ENCODE measurements around the gene MAD1L1. TPM values are rescaled to one million over a fixed set of nuclear protein-coding genes. Genes with fewer than 3 reads are reported as not detected.

Gene MAD1L1
- polyA plus RNA-seq, 1 donor = 21.2 TPM

DNA sequence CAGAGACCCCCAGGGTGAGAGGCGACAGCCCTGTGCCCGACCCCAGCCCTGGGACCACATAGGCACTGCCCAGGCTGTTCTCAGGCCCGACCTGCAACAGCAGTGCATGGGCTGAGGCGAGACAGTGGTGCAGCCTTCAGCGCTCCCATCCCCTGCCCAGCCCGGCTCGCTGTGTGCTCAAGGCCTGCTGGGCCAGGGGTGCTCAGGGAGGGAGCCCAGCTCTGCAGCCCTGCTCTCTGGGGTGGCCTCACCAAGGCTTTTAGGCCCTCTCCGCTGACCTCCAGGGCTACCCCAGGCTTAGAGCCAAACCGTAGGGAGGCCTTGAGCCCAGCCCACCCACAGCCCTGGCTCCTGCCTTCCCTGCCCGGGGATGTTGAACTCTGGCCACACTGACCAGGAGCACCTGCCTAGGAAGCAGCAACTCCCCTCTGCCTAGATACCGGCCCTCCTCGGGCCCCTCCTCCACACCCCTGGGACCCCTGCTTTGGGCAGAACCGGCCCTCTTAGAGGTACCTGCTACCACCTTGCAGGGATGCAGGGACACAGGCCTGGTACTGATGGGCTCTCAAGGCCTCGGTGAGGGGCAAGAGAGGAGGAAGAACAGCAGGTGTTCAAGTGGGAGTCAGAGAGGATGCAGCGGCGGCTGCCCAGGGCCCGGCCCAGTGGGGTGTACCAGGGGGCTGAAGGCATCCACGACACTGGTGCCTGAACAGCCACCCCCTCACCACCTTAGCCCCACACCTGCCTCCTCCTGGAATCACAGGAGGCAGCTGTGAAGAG is 331.1 kb downstream of the MAD1L1 start:
- DNase-seq (ENCODE audit: low read depth) = no peak

DNA sequence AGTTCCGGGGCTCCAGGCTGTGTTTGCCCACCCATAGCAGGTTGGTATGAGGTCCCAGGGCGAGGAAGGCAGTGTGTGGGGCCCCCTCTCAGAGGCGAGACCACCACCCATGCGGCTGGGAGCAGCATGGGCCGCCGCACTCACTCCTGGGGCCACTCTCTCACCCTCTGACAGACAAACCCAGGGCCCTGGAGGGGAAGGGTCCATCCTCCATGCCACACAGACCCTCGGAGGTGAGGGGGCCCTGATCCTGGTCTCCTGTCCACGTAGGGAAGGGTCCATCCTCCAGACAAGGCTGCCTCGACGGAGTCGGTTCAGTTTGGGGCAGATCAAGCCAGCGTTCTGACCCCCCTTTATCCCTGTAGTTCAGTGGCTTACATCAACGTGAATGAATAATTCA is 331.9 kb downstream of the MAD1L1 start:
- DNase-seq (ENCODE audit: low read depth) = no peak

DNA sequence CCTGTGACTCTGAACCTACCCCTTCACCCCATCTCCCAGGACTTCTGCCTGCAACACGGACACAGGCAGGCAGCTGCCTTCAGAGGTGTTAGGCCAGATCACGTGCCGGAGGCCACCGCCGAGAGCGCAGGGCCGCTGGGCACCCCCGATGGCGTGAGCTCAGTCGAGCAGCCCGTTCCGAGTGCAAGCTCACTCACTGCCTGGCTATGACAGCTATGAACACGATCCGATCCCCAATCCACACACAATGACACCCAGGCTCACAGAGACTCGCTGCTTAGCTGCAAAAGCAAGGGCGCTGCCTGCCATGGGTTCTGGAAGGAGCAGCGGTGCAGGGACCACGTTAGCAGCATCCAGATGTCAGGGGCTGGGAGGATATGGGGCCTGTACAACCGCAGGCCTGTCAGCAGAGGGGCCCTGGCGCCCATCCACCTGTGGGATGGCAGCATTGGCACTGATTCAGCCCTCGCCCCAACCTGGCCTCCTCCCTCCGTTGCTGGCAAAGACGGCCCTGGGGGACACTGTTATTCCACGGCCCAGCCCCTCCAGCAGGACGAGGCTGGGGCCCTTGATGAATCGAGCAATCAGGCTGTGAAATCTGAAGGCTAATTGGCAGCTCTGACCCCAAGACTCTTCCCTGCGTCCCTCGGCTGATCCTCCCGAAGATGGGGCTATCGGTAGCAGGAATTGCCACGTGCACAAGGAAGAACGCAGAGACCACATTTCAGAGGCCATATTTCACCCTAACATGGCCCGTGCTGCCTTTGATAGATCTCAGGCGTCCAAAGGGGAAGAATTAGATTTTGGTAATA is 332.6 kb downstream of the MAD1L1 start:
- no peak for DNase-seq (ENCODE audit: low read depth)

DNA sequence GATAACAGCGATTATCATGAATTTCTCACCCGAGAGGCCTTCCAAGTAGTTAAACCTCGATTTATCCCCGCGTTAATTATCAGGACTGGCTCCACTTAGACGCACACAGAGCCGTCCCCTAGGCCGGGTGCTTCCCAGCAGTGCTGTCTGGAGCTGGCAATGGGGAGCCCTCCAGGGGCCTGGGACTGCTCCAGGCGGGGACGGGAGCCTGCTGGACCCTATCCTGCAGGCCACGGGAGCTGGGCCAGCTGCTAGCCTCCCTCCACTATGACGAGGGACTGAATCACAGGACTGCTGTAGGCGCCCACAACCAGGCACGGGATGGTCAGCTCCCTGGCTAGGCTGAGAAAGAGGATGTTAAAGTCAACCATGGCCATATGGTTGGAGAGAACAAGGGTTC is 333.5 kb downstream of the MAD1L1 start:
- no peak for DNase-seq (ENCODE audit: low read depth)

DNA sequence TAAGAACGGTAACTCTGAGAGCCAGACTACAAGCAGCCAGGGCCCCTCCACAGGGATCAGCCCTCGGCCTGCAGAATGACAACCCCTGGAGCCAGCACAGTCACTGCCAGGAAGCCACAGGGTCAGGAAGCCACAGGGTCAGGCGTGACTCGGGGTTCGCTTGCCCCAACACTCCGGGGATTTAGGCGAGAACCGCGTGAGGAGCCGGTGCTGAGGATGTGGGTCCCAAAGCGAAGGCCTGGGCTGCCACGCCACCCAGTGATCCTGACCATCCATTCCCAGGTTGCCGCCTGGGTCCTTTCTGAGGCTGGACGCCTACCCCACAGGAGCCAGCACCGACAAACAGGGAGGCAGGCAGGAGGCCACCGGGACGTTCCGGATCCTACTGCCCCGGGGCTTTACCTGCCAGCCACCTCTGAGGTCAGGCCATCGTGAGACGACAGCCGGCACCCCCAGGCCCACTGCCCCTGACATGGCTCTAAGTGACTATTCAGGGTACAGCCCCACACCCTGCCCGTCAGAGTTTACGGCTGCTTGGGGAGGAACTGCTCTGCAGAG is 334.0 kb downstream of the MAD1L1 start:
- no peak for DNase-seq (ENCODE audit: low read depth)

DNA sequence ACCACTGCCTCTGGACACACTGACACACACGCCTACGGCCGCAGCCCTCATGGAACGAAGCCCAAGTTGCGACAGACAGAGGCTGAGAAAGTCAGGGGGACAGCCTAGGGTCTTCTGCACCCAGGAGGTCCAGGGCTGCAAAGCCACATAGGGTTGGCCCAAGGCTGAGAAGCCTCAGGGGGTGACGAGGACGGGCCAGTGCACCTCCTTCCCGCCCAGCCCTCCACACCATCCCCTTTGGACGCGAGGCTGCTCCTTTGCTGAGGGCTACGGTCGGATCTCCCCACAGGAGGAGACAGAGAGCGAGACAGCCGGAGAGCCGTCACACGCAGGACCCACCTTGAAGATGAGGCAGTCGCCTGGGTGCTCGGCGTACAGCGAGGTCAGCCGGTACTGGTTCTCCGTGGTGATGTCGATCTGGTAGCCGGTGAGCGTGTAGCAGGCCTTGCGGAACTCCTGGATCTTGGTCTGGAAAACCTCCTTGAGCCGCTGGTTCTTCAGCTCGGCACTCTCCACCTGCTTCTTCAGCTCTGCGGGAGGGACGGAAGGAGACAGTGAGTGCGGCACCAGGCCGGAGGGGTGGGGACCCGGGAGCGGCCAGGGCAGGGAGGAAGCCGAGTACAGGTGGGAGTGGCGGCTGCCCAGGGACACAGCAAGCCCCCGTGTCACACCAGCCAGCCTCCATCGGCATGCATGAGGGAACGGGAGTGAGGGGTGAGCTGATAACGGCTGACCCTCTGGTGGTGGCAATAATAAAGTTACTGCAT is 334.7 kb downstream of the MAD1L1 start:
- DNase-seq (ENCODE audit: low read depth) = no peak

DNA sequence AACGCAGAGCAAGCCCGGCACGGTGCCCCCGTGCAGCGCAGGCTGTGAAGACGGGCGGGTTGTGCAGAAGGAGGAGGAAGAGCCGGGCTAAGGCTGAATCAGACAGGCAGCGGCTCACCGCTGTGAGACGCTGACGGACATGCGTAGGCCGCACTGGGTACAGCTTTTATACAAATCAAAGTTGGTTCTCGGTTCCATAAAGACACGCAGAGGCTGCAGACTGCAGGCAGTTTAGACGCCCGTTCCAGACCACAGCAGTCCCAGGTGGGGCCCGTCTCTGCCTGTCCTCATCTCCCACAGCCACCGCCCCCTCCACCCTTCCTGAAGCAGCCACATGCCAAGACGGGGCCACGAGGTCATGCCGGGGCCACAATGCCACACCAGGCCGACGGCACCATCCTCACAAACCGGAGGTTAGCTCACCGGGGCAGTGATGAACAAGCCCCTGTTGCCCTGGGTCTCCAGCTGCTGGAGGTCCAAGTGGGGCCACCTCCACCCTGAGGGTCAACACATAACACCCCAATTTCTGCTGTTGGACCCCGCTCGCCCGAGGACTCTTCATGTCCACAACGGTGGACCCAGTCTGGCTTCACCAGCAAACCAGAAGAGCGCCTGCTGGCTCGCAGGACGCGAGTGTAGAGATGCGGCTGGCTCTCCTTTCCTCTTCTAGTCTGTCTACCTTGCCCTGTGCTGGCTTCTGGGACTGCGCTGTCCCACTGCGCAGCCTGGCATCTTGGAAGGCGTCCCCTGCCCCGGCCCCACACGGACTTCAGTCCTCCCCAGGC is 335.5 kb downstream of the MAD1L1 start:
- no peak for DNase-seq (ENCODE audit: low read depth)

DNA sequence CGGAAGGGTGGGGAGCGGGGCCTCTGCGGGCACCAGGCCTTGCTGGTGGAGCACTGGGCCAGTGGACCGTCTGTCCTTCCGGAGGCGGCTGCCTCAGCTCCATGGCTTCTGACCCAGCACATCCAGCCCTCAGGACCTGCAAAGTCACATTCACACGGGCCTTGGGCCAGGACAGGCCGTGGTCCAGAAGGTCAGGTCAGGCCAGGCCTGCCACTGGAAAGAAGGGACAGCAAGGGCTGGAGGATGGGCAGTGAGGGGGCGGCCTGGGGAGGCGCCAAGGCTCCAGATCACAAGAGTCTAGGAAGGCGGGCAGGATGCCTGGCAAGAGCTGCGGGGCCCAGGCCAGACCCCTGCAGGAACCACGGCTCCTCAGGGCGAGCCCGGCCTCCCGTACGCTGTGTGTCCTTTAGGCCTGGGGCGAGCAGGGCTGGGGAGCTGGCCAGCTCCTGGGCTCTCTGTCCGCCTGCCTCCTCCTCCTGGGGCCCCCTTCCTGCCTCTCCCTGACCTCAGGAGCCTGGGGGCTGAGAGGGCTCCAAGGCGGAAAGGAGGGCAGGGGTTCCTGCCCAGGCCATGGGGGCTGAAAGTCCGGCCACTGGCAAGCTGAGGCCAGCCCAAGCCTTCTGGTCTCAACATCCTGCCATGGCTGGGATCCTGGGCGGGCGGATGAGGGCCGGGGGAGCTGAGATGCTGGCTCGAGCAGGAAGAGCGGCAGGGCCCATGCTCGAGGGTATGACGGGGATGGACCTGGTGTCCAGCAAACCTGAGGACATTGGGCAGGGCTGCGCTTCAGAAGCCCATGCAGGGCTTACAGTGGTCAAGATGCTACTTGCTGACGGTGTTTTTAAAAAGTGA is 336.9 kb downstream of the MAD1L1 start:
- no peak for DNase-seq (ENCODE audit: low read depth)

DNA sequence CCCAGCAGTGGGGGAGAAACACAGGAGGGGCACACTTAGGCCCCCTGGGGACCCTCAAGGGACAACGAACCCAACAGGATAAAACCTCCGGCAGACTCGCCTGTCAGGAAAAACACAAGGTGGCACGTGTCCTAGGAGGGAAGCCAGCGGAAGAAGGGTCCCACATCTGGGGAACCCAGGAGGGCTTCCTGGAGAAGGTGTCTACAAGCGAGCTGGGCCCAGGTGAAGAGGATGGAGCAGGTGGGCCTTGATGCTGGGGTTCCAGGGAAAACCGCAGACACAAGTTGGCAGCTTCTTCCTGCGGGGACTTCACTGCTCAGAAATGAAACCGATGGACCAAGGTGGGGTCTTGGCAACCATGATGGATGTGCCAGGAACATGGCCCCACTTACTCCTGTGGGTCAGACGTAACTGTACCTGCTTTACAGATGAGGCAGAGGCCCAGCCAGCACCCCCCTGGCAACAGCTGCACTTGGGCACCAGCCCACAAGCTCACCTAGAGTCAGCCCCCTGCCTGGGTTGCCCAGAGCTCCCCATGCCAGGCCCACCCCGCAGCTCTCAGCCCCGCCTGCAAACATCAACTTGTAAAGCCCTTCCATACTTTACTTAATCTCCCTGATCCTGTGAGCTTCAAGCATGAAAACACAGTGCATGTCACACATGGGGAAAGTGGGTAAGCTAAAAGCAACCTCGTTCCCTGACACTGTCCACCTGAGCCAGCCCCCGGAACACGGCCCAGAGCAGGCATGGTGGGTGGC is 337.7 kb downstream of the MAD1L1 start:
- DNase-seq (ENCODE audit: low read depth) = no peak

DNA sequence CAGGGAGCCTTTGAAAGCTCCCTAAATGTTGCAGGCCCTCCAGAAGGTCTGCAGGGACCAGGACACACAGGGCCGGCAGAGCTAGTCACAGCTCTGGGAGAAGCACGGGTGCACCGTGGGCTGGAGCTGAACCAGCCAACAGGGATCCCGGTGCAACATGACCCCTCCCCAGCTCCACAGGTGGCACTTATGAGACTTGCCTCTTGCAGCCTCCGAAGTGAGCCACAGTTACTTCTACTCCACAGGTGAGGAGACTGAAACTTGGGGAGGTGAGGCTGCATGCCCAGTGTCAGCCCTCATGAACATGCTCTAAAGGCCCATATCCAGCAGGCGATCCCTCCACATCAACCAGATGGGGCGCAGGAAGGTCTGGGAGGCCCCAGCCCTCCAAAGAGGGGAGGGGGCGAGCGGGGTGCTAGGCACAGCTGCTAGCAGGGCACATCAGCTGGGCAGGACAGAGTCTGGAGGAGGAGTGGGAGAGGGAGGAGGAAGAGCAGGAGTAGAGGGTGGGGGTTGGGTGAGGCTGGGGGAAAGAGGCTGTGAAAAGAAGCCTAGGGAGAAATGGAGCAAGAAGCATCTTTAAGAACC is 338.3 kb downstream of the MAD1L1 start:
- DNase-seq (ENCODE audit: low read depth) = no peak

DNA sequence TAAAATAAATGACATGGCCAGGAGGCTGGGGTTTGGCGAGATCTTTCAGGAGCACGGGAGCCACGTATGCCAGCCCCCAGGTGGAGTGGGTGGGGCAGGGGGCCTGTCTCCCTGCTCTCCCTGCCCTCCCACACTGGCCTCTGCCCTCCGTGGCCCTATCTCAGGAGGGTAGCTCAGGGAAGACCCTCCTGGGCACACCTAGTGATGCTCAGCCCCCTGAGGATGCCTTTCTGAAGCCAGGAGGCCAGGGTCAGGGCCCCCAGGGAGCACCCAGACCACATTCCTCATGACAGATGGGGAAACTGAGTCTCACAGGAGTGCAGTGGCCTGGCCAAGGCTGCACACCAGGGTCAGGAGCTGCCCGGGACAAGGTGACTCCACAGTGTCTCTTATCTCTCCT is 339.3 kb downstream of the MAD1L1 start:
- no peak for DNase-seq (ENCODE audit: low read depth)

DNA sequence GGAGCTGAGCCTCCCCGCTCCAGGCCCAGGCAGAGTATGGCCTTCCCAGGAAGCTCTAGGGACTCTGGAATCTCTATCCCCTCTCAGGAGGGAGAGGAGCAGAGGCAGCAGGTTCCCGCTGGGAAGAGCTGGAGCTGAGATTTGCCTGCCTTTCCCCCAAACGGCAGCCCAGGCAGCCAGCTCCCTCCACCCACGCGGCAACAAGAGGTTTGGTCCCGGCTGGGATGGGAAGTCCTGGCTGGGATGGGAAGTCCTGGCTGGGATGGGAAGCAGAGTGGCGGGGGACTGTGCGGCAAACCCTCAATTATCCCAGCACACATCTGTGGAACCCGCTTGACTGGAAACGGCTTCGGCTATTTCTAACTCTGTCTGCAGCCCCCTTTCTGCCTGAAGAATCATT is 339.7 kb downstream of the MAD1L1 start:
- no peak for DNase-seq (ENCODE audit: low read depth)

DNA sequence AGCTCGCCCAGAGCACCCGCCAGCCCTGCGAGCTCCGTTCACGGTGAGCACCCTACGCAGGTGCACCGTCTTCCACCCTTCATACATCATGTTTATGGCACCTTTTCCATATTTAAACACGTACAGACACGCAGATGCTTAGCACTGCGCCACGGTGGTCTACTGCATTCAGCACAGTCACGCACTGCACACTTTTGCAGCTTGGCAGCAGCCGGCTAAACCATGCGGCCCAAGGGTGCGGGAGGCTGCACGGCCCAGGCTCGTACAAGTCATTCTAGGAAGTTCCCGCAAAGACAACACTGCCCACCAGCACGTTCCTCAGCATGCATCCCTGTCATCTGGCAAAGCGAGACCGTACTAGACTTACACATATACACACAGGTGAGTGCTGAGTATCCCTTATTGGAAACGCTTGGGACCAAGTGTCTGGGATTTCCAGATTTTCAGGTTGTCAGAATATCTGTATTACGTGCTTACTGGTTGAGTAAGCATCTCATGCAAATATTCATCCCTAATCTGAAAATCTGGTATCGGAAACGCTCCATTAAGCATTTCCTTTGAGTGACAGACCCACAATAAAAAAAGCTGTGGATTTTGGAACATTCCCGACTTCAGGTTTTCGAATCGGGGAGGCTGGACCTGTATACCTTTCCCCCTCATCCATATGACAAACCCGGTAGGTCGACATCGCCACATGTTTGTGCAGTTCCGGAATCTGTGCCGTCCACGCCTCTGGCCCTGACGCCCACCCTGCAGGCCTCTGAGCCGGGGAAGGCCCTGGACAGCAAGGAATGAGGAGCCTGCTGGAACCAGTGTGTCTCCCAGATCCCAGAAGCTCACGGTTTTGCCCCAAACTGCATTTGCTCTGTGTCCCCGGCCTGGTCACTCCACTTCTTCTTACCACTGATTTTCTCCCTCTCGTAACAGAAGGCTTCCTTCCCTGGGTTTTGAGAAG is 340.5 kb downstream of the MAD1L1 start:
- DNase-seq (ENCODE audit: low read depth) = no peak

DNA sequence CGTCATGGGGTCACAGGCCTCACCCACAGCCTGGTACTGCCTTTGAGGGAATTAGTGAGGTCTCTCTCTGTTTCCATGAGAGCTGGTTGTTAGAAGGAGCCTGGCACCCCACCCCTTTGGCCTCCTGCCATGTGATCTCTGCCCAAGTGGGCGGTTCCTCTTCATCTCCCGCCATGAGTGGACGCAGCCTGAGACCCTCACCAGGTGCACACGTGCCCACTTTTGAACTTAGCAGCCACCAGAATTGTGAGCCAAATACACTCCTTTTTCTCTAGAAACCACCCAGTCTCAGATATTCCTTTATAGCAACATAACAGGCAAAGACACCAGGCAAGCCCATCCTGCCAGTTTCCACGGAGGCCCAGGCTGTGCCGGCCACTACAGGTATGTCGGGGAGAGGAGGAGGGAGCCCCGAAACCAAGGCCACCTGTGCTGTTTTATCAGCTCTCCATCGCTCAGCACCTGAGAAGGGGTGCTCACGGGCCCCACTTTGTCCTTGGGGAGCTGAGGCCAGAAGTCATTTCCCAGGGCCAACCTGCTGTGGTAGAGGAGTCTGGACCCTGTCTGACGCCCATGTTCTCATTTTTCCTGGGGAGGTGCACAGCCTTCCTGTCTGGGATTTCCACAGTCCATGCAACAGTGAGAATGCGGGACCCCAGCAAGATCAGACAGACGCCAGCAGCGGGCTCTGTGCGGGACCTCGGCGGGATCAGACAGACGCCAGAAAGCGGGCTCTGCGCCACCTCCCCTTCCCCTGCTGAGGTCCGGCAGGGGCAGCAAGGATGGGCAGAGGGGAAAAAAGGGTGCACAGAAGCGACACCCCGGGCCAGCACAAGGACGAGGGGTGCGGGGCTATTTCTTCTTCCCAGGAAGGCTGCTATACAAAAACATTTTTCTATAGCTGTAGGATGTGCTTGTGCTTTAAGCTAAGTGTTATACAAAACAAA is 342.2 kb downstream of the MAD1L1 start:
- DNase-seq (ENCODE audit: low read depth) = no peak

DNA sequence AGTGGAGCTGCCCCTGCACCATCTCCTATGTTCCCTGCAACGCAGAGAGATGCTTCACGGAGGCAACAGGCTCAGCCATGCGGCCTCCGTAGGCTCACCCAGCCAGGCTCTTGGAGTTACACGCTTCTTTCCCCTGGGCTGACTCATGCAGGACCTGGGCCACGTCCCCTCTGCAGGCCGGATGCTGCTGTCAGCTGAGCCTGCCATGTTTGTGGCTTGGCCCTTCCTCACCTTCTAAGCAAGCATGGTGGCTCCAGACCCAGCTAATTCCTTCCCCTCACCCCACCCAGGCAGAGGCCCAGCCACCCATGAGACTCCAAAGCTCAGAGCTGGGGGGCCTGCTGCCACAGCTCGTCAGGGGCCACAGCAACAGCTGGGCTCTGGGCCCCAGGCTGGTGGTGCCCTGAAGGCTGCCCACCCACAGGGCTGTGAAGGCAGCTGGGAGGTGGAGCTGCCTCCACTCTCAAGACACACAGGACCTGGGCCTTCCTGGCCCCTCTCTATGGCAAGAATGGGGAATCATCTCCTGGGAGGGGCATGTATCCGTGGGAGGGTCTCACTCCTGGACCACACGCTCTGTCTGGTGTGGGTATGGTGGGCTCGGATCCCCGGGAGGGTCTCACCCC is 343.1 kb downstream of the MAD1L1 start:
- no peak for DNase-seq (ENCODE audit: low read depth)

DNA sequence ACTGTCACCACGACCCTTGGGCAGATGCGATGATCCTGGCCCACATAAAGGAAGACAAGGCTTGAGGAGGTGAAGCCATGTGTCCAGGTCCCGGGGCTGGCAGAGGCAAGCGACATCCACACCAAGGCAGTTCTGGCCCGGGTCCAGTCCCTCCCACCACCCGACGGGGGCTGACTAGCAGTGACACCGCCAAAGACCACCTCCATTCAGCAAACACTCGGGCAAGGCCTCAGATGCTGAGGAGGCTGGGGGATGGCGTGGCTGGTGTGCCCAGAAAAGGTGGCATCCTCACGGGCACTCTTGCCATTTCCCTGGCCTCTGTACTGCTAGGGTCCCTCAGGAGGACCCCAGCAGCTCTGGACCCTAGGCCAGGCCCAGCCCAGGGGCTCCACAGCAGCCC is 343.7 kb downstream of the MAD1L1 start:
- DNase-seq (ENCODE audit: low read depth) = no peak
